ENCODE measurements around the gene CYP4F12.

CYP4F12 gene

GRCh38 chr19:15672580-15673175 lies at the start of gene CYP4F12:
Gene CYP4F12, plus strand, starts transcription at chr19:15673087. Its CDS starts 443 bp downstream, at chr19:15673530.
- H3K4me1 Mint-ChIP-seq: peaks cover 6% of the 10 kb centered on the region
- peaks cover 9% of the 10 kb centered on the region for H3K27me3 Mint-ChIP-seq
- ATAC-seq (ENCODE audit: low read depth) (no peak), DNase-seq (ENCODE audit: low spot score in 2 of 2) (no peak)
- no peak within 1 kb of the TSS for H3K4me3 Mint-ChIP-seq
- H3K9me3 Mint-ChIP-seq: peaks cover 5% of the 10 kb centered on the region
- no peaks in the 10 kb centered on the region for H3K36me3 Mint-ChIP-seq
- H3K27ac Mint-ChIP-seq: no peak within 1 kb of the TSS

GRCh38 chr19:15623711-15624318 lies 49.1 kb upstream of the CYP4F12 start:
- Mint-ChIP-seq H3K27ac (no peak overlapping the region), H3K4me3 (no peak overlapping the region), H3K36me3 (no peaks in the 10 kb centered on the region), H3K27me3 (peaks cover 14% of the 10 kb centered on the region), H3K4me1 (no peaks in the 10 kb centered on the region), H3K9me3 (no peaks in the 10 kb centered on the region)
- DNase-seq (ENCODE audit: low spot score in 2 of 2) (no peak), ATAC-seq (ENCODE audit: low read depth) (no peak)

GRCh38 chr19:15628236-15629002 lies 44.5 kb upstream of the CYP4F12 start:
- Mint-ChIP-seq H3K4me1 (peaks cover 5% of the 10 kb centered on the region), H3K27me3 (peaks cover 5% of the 10 kb centered on the region), H3K4me3 (no peak overlapping the region), H3K27ac (no peak overlapping the region), H3K9me3 (no peaks in the 10 kb centered on the region), H3K36me3 (no peaks in the 10 kb centered on the region)
- DNase-seq (ENCODE audit: low spot score in 2 of 2) (no peak), ATAC-seq (ENCODE audit: low read depth) (no peak)

- no peak overlapping the region for H3K27ac Mint-ChIP-seq
- ATAC-seq (ENCODE audit: low read depth) (peak; percentile 94), DNase-seq (ENCODE audit: low spot score in 2 of 2) (peak; percentile 88 to 90)
- peaks cover 5% of the 10 kb centered on the region for H3K4me1 Mint-ChIP-seq
- no peaks in the 10 kb centered on the region for H3K36me3 Mint-ChIP-seq
- H3K27me3 Mint-ChIP-seq: peaks cover 5% of the 10 kb centered on the region
- H3K4me3 Mint-ChIP-seq: no peak overlapping the region
- H3K9me3 Mint-ChIP-seq: no peaks in the 10 kb centered on the region
Measured at GRCh38 chr19:15629003-15629880, 43.6 kb upstream of the CYP4F12 start.

- H3K36me3 Mint-ChIP-seq: no peaks in the 10 kb centered on the region
- H3K27ac Mint-ChIP-seq: no peak overlapping the region
- ATAC-seq (ENCODE audit: low read depth) (no peak), DNase-seq (ENCODE audit: low spot score in 2 of 2) (no peak)
- peaks cover 7% of the 10 kb centered on the region for H3K4me1 Mint-ChIP-seq
- H3K4me3 Mint-ChIP-seq: no peak overlapping the region
- H3K9me3 Mint-ChIP-seq: peaks cover 2% of the 10 kb centered on the region
- peaks cover 2% of the 10 kb centered on the region for H3K27me3 Mint-ChIP-seq
Measured at GRCh38 chr19:15631817-15632216, 41.1 kb upstream of the CYP4F12 start.

GRCh38 chr19:15633082-15633835 lies 39.6 kb upstream of the CYP4F12 start:
- Mint-ChIP-seq H3K4me1 (peaks cover 7% of the 10 kb centered on the region), H3K27me3 (peaks cover 2% of the 10 kb centered on the region), H3K27ac (no peak overlapping the region), H3K36me3 (no peaks in the 10 kb centered on the region), H3K9me3 (peaks cover 2% of the 10 kb centered on the region), H3K4me3 (no peak overlapping the region)
- ATAC-seq (ENCODE audit: low read depth) (peak; percentile 53), DNase-seq (ENCODE audit: low spot score in 2 of 2) (no peak)

GRCh38 chr19:15634105-15634504 lies 38.8 kb upstream of the CYP4F12 start:
- DNase-seq (ENCODE audit: low spot score in 2 of 2) (no peak), ATAC-seq (ENCODE audit: low read depth) (no peak)
- no peak overlapping the region for H3K4me3 Mint-ChIP-seq
- no peaks in the 10 kb centered on the region for H3K36me3 Mint-ChIP-seq
- peaks cover 7% of the 10 kb centered on the region for H3K4me1 Mint-ChIP-seq
- peaks cover 2% of the 10 kb centered on the region for H3K27me3 Mint-ChIP-seq
- peaks cover 2% of the 10 kb centered on the region for H3K9me3 Mint-ChIP-seq
- no peak overlapping the region for H3K27ac Mint-ChIP-seq

GRCh38 chr19:15635016-15635805 lies 37.7 kb upstream of the CYP4F12 start:
- no peak overlapping the region for H3K4me3 Mint-ChIP-seq
- H3K27me3 Mint-ChIP-seq: peaks cover 2% of the 10 kb centered on the region
- ATAC-seq (ENCODE audit: low read depth): no peak
- no peak for DNase-seq (ENCODE audit: low spot score in 2 of 2)
- H3K27ac Mint-ChIP-seq: no peak overlapping the region
- H3K4me1 Mint-ChIP-seq: peaks cover 7% of the 10 kb centered on the region
- H3K36me3 Mint-ChIP-seq: no peaks in the 10 kb centered on the region
- H3K9me3 Mint-ChIP-seq: peaks cover 2% of the 10 kb centered on the region

GRCh38 chr19:15636026-15636425 lies 36.9 kb upstream of the CYP4F12 start:
- H3K27ac Mint-ChIP-seq: no peak overlapping the region
- ATAC-seq (ENCODE audit: low read depth): no peak
- peaks cover 2% of the 10 kb centered on the region for H3K27me3 Mint-ChIP-seq
- no peak overlapping the region for H3K4me3 Mint-ChIP-seq
- peaks cover 2% of the 10 kb centered on the region for H3K9me3 Mint-ChIP-seq
- H3K4me1 Mint-ChIP-seq: peaks cover 7% of the 10 kb centered on the region
- H3K36me3 Mint-ChIP-seq: no peaks in the 10 kb centered on the region
- DNase-seq (ENCODE audit: low spot score in 2 of 2): no peak

GRCh38 chr19:15639596-15639995 lies 33.3 kb upstream of the CYP4F12 start:
- ATAC-seq (ENCODE audit: low read depth) (no peak), DNase-seq (ENCODE audit: low spot score in 2 of 2) (no peak)
- H3K9me3 Mint-ChIP-seq: peaks cover 5% of the 10 kb centered on the region
- peaks cover 10% of the 10 kb centered on the region for H3K4me1 Mint-ChIP-seq
- no peak overlapping the region for H3K27ac Mint-ChIP-seq
- no peak overlapping the region for H3K4me3 Mint-ChIP-seq
- peaks cover 6% of the 10 kb centered on the region for H3K27me3 Mint-ChIP-seq
- H3K36me3 Mint-ChIP-seq: no peaks in the 10 kb centered on the region

GRCh38 chr19:15640294-15640903 lies 32.5 kb upstream of the CYP4F12 start, which contains the start of gene CYP4F3:
Gene CYP4F3, plus strand, starts transcription at chr19:15640897. Its CDS starts 519 bp downstream, at chr19:15641416.
- H3K27ac Mint-ChIP-seq: no peak within 1 kb of the TSS
- H3K9me3 Mint-ChIP-seq: peaks cover 4% of the 10 kb centered on the region
- peaks cover 10% of the 10 kb centered on the region for H3K4me1 Mint-ChIP-seq
- ATAC-seq (ENCODE audit: low read depth) (no peak), DNase-seq (ENCODE audit: low spot score in 2 of 2) (no peak)
- H3K4me3 Mint-ChIP-seq: no peak within 1 kb of the TSS
- H3K27me3 Mint-ChIP-seq: peaks cover 6% of the 10 kb centered on the region
- H3K36me3 Mint-ChIP-seq: no peaks in the 10 kb centered on the region

- peaks cover 10% of the 10 kb centered on the region for H3K4me1 Mint-ChIP-seq
- no peak for ATAC-seq (ENCODE audit: low read depth)
- H3K4me3 Mint-ChIP-seq: no peak overlapping the region
- no peak for DNase-seq (ENCODE audit: low spot score in 2 of 2)
- peaks cover 4% of the 10 kb centered on the region for H3K9me3 Mint-ChIP-seq
- H3K27me3 Mint-ChIP-seq: peaks cover 8% of the 10 kb centered on the region
- H3K27ac Mint-ChIP-seq: no peak overlapping the region
- no peaks in the 10 kb centered on the region for H3K36me3 Mint-ChIP-seq
Measured at GRCh38 chr19:15640904-15641597, 31.8 kb upstream of the CYP4F12 start.
